Neural progenitor cell (in vitro differentiated cells): ENCODE measurements around the gene CEP76. TPM values are rescaled to one million over a fixed set of nuclear protein-coding genes. Genes with fewer than 3 reads are reported as not detected.

Experiments
- DNase-seq: peaks from one replicate; pipeline ENCODE4 v3.0.0-alpha.2; 2016; ENCODE audit warnings: low spot score
- H2AFZ ChIP-seq: fragments of 200-600 bp; sonication (generic); replicated peaks from 2 replicates; pipeline ENCODE4 v1.6.1; 2016; ENCODE audit warnings: antibody characterized with exemption
- H3F3A ChIP-seq: fragments of 200-600 bp; sonication (generic); 2 replicates; pipeline ENCODE4 v1.6.1; 2016; ENCODE audit warnings: antibody characterized with exemption, low read depth
- H3K27ac ChIP-seq: fragments of 200-600 bp; sonication (generic); 2 replicates; pipeline ENCODE4 v1.5.1; 2016; ENCODE audit warnings: mild to moderate bottlenecking
- H3K27me3 ChIP-seq: fragments of 200-600 bp; sonication (generic); 2 replicates; pipeline ENCODE4 v1.6.1; 2016; ENCODE audit warnings: mild to moderate bottlenecking, moderate library complexity
- H3K36me3 ChIP-seq: fragments of 200-600 bp; sonication (generic); 2 replicates; pipeline ENCODE4 v1.5.1; 2016
- H3K4me1 ChIP-seq: fragments of 200-600 bp; sonication (generic); 2 replicates; pipeline ENCODE4 v1.6.1; 2016; ENCODE audit warnings: mixed run types
- H3K4me2 ChIP-seq: fragments of 200-600 bp; sonication (generic); 2 replicates; pipeline ENCODE4 v1.6.1; 2016
- H3K4me3 ChIP-seq: fragments of 200-600 bp; sonication (generic); 2 replicates; pipeline ENCODE4 v1.5.1; 2016
- H3K79me2 ChIP-seq: fragments of 200-600 bp; sonication (generic); 2 replicates; pipeline ENCODE4 v1.6.1; 2016; ENCODE audit warnings: low read depth
- H3K9ac ChIP-seq: fragments of 200-600 bp; sonication (generic); 2 replicates; pipeline ENCODE4 v1.6.1; 2016
- H3K9me3 ChIP-seq: fragments of 200-600 bp; sonication (generic); 2 replicates; pipeline ENCODE4 v1.5.1; 2016; ENCODE audit warnings: low read depth
- H4K20me1 ChIP-seq: fragments of 200-600 bp; sonication (generic); 2 replicates; pipeline ENCODE4 v1.6.1; 2016; ENCODE audit warnings: low read depth
- H3K27ac Mint-ChIP-seq: 3 replicates; pipeline ENCODE4 v1.8.0; 2021; ENCODE audit warnings: mixed read lengths
- H3K27me3 Mint-ChIP-seq: 2 replicates; pipeline ENCODE4 v1.8.0; 2022; ENCODE audit warnings: low read depth, mild to moderate bottlenecking, inconsistent platforms, moderate library complexity, mixed read lengths; ENCODE audit not compliant: insufficient read depth
- H3K36me3 Mint-ChIP-seq: 3 replicates; pipeline ENCODE4 v1.8.0; 2021; ENCODE audit warnings: mixed read lengths
- H3K4me1 Mint-ChIP-seq: 3 replicates; pipeline ENCODE4 v1.8.0; 2021; ENCODE audit warnings: mixed read lengths
- H3K4me3 Mint-ChIP-seq: 3 replicates; pipeline ENCODE4 v1.8.0; 2021; ENCODE audit warnings: mild to moderate bottlenecking, moderate library complexity, mixed read lengths
- H3K9me3 Mint-ChIP-seq: 3 replicates; pipeline ENCODE4 v1.8.0; 2020; ENCODE audit warnings: mixed read lengths
- EZH2 ChIP-seq: fragments of 200-600 bp; sonication (generic); IDR thresholded peaks from 2 replicates; pipeline ENCODE4 v1.6.1; 2017; ENCODE audit warnings: antibody characterized with exemption, mild to moderate bottlenecking, moderate library complexity
- EZH2phosphoT487 ChIP-seq: fragments of 200-600 bp; sonication (generic); IDR thresholded peaks from 2 replicates; pipeline ENCODE4 v1.6.1; 2017; ENCODE audit warnings: antibody characterized with exemption
- total RNA-seq: library from RNA; depleted of rRNA; stranded (reverse); fragments of >200 nt; gene quantifications from 2 replicates; pipeline ENCODE4 v1.2.3, GENCODE V29; 2015; ENCODE audit warnings: low replicate concordance
- TF ChIP-seq, protein P1 (sequence below): fragments of 200-600 bp; sonication (generic); IDR thresholded peaks from 2 replicates; pipeline ENCODE4 v1.5.1; 2017; ENCODE audit warnings: antibody characterized with exemption, mild to moderate bottlenecking

Gene CEP76
- total RNA-seq, 1 donor from 2014 or later, result 44.8 TPM

DNA sequence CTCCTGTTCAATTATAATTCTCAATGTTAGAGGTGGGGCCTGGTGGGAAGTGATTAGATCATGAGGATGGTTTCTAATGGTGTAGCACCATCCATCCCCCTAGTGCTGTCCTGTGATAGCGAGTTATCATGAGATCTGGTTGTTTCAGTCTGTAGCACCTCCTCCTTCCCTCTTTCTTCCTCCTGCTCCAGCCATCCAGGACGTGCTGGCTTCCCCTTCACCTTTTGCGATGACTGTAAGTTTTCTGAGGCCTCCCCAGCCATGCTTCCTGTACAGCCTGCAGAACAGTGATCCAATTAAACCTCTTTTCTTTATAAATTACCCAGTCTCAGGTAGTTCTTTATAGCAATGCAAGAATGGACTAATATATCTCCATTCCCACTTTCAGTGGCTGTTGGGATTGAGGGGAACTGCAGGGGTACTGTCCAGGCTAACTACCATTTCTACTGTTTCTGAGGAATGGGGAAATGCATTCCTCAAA lies 63.8 kb downstream of the CEP76 start:
- Mint-ChIP-seq H3K36me3 (peaks cover 2% of the 10 kb centered on the region), H3K4me3 (no peak overlapping the region), H3K27ac (no peak overlapping the region), H3K27me3 (no peaks in the 10 kb centered on the region), H3K9me3 (no peaks in the 10 kb centered on the region), H3K4me1 (no peaks in the 10 kb centered on the region)
- Histone ChIP-seq H3K4me2 (no peak overlapping the region), H3K9ac (no peak overlapping the region), H3K27ac (no peak overlapping the region), H3F3A (no peaks in the 10 kb centered on the region), H3K4me3 (no peak overlapping the region), H3K27me3 (no peaks in the 10 kb centered on the region), H2AFZ (no peak overlapping the region), H3K9me3 (no peaks in the 10 kb centered on the region), H4K20me1 (no peaks in the 10 kb centered on the region), H3K4me1 (no peaks in the 10 kb centered on the region), H3K79me2 (no peaks in the 10 kb centered on the region), H3K36me3 (no peaks in the 10 kb centered on the region)
- DNase-seq, result no peak
- TF ChIP-seq EZH2phosphoT487 (no peak), EZH2 (no peak)
- TF ChIP-seq, protein P1, sequence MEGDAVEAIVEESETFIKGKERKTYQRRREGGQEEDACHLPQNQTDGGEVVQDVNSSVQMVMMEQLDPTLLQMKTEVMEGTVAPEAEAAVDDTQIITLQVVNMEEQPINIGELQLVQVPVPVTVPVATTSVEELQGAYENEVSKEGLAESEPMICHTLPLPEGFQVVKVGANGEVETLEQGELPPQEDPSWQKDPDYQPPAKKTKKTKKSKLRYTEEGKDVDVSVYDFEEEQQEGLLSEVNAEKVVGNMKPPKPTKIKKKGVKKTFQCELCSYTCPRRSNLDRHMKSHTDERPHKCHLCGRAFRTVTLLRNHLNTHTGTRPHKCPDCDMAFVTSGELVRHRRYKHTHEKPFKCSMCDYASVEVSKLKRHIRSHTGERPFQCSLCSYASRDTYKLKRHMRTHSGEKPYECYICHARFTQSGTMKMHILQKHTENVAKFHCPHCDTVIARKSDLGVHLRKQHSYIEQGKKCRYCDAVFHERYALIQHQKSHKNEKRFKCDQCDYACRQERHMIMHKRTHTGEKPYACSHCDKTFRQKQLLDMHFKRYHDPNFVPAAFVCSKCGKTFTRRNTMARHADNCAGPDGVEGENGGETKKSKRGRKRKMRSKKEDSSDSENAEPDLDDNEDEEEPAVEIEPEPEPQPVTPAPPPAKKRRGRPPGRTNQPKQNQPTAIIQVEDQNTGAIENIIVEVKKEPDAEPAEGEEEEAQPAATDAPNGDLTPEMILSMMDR, result no peak

DNA sequence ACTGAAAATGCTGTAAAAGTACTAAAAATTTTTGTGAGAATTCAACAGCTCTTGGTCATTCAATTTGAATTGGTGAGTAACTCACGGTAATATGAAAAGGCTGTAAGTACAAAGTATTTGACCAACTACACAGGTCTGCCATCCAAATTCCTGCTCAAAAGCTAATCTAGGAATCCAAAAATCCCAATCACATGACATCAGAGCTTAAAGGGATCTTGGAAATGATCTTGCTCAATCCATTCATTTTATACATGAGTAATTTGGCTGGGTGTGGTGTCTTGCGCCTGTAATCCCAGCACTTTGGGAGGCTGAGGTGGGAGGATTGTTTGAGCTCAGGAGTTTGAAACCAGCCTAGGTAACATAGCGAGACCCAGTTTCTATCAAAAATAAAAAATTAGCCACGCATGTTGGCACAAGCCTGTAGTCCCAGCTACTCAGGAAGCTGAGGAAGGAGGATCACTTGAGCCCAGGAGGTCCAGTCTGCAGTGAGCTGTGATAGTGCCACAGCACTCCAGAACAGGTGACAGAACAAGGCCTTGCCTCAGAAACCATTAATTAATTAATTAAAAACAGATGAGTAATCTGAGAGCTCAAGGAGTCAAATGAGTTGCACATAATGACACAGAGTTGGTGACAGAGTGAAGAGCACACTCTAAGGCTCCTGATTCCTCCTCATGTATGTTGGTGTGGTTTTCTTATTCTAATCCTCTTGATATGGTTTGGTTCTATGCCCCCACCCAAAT lies 64.5 kb downstream of the CEP76 start:
- Histone ChIP-seq H2AFZ (no peak overlapping the region), H3K9me3 (no peaks in the 10 kb centered on the region), H3K4me1 (no peaks in the 10 kb centered on the region), H3F3A (no peaks in the 10 kb centered on the region), H3K27ac (no peak overlapping the region), H3K27me3 (no peaks in the 10 kb centered on the region), H3K4me3 (no peak overlapping the region), H3K4me2 (no peak overlapping the region), H3K36me3 (no peaks in the 10 kb centered on the region), H3K79me2 (no peaks in the 10 kb centered on the region), H4K20me1 (no peaks in the 10 kb centered on the region), H3K9ac (no peak overlapping the region)
- H3K4me3 Mint-ChIP-seq, result no peak overlapping the region
- no peak overlapping the region for H3K27ac Mint-ChIP-seq
- no peaks in the 10 kb centered on the region for H3K9me3 Mint-ChIP-seq
- TF ChIP-seq EZH2 (no peak), EZH2phosphoT487 (no peak)
- TF ChIP-seq, protein P1, result no peak
- no peak for DNase-seq
- no peaks in the 10 kb centered on the region for H3K4me1 Mint-ChIP-seq
- no peaks in the 10 kb centered on the region for H3K27me3 Mint-ChIP-seq
- peaks cover 2% of the 10 kb centered on the region for H3K36me3 Mint-ChIP-seq

DNA sequence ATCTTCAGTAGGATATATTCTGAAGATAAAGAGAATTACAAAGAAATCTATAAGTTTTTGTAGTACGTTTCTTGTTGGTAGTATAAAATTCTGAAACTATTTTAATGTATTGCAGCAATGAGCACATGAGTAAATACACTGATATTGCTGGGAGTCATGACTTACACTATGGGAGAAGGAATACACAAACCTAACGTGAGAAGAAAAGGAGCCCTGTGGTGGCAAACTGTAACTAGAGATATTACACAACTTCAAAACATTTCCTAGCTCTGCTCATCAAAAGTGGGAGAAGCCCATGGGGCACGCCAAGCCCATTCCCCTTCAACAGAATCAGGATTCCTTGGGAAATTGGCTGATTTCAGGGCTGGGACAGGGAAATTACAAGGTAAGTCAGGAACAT lies 65.1 kb downstream of the CEP76 start:
- no peak overlapping the region for H3K4me3 Mint-ChIP-seq
- DNase-seq, result no peak
- Histone ChIP-seq H3K4me2 (no peak overlapping the region), H3K36me3 (no peaks in the 10 kb centered on the region), H2AFZ (no peak overlapping the region), H3K4me1 (no peaks in the 10 kb centered on the region), H3K27me3 (no peaks in the 10 kb centered on the region), H3F3A (no peaks in the 10 kb centered on the region), H3K79me2 (no peaks in the 10 kb centered on the region), H3K9me3 (no peaks in the 10 kb centered on the region), H3K4me3 (no peak overlapping the region), H3K27ac (no peak overlapping the region), H4K20me1 (no peaks in the 10 kb centered on the region), H3K9ac (no peak overlapping the region)
- H3K27ac Mint-ChIP-seq, result no peak overlapping the region
- H3K27me3 Mint-ChIP-seq, result no peaks in the 10 kb centered on the region
- H3K4me1 Mint-ChIP-seq, result no peaks in the 10 kb centered on the region
- TF ChIP-seq, protein P1, result no peak
- no peak for TF ChIP-seq EZH2phosphoT487
- no peaks in the 10 kb centered on the region for H3K9me3 Mint-ChIP-seq
- H3K36me3 Mint-ChIP-seq, result peaks cover 3% of the 10 kb centered on the region
